GM23248 (cell line): Measurements from ENCODE around the gene MT1B.

Experiments
- EZH2 ChIP-seq: fragments of 200-600 bp; sonication (generic); IDR thresholded peaks from 2 replicates; pipeline ENCODE4 v1.6.1; 2018; ENCODE audit warnings: antibody characterized with exemption, mild to moderate bottlenecking; ENCODE audit not compliant: insufficient read depth, poor library complexity, severe bottlenecking
- EZH2phosphoT487 ChIP-seq: fragments of 200-600 bp; sonication (generic); IDR thresholded peaks from 2 replicates; pipeline ENCODE4 v1.6.1; 2018; ENCODE audit warnings: antibody characterized with exemption, moderate library complexity, mild to moderate bottlenecking, low read depth; ENCODE audit not compliant: insufficient read depth

GRCh38 chr16:56643080-56643778 lies 8.5 kb upstream of the MT1B start:
- no peak for TF ChIP-seq EZH2phosphoT487
- no peak for TF ChIP-seq EZH2
